K562 (cell line): ENCODE results near the gene KANK2. TPM values are rescaled to one million over a fixed set of nuclear protein-coding genes. Genes with fewer than 3 reads are reported as not detected.

Experiments
- ATAC-seq: fragments of 200-7000 bp; cut with Tn5 transposase; 3 replicates; pipeline ENCODE4 v1.9.1; 2020; ENCODE audit warnings: moderate library complexity
- BruUV-seq: library from RNA; stranded (reverse); fragments of 400-500 nt; replicated peaks from 2 replicates; lab custom pipeline; 2021; lab: Mats Ljungman, UMichigan
- CTCF ChIA-PET: fragments of 300-600 bp; formaldehyde crosslinking; extraction: SDS; loops from one replicate; lab custom pipeline; 2021; ENCODE audit warnings: low intra/inter-chr PET ratio; lab: Yijun Ruan, JAX
- POLR2A ChIA-PET: fragments of 300-600, 350-650 bp; sonication (Branson Sonifier 250); formaldehyde crosslinking; extraction: SDS; loops from one replicate; lab custom pipeline; 2021; ENCODE audit warnings: antibody characterized with exemption, inconsistent platforms; lab: Yijun Ruan, JAX
- DNase-seq, 4 experiments: peaks; one replicate each; pipeline versions ENCODE4 v3.0.0 to v3.0.0-alpha.2; 2011 to 2018; ENCODE audit warnings: low spot score in 3 of 4, mixed read lengths in 3 of 4; ENCODE audit errors: extremely low read depth in 1 of 4
- FAIRE-seq: peaks from 2 replicates; lab custom pipeline; 2011; peaks lifted over from hg19 to GRCh38; lab: Jason Lieb, UNC
- H2AFZ ChIP-seq: 2 replicates; pipeline ENCODE4 v1.6.0; 2011; ENCODE audit warnings: low read depth, low read length, control low read depth, inconsistent platforms
- H3K27ac ChIP-seq: fragments of 200-600 bp; 3 replicates; pipeline ENCODE4 v1.8.0; 2011; ENCODE audit warnings: low read depth, mild to moderate bottlenecking, control low read depth, inconsistent platforms, low read length, moderate library complexity, mixed read lengths; ENCODE audit errors: extremely low read depth
- H3K27me3 ChIP-seq, 2 experiments: fragments of 300-600 bp in 1 of 2; 2 replicates in 1 of 2; 3 replicates in 1 of 2; pipeline versions ENCODE4 v1.6.0 to v1.8.0; 2011; ENCODE audit warnings: inconsistent platforms in 2 of 2, low read length in 2 of 2, mild to moderate bottlenecking in 1 of 2, mixed read lengths in 1 of 2, moderate library complexity in 1 of 2; ENCODE audit not compliant: control insufficient read depth in 2 of 2, insufficient read depth in 2 of 2
- H3K36me3 ChIP-seq: fragments of 300-600 bp; 3 replicates; pipeline ENCODE4 v1.8.0; 2011; ENCODE audit warnings: mild to moderate bottlenecking, low read length, inconsistent platforms; ENCODE audit not compliant: control insufficient read depth, insufficient read depth
- H3K4me1 ChIP-seq, 2 experiments: fragments of 200-600 bp in 1 of 2; replicated peaks in 1 of 2; 2 replicates in 1 of 2; 3 replicates in 1 of 2; pipeline versions ENCODE4 v1.5.1 to v1.8.0; 2011; ENCODE audit warnings: inconsistent platforms in 2 of 2, low read length in 2 of 2, mild to moderate bottlenecking in 1 of 2, mixed read lengths in 1 of 2, moderate library complexity in 1 of 2; ENCODE audit not compliant: control insufficient read depth in 2 of 2, insufficient read depth in 2 of 2
- H3K4me2 ChIP-seq: 2 replicates; pipeline ENCODE4 v1.6.1; 2011; ENCODE audit warnings: low read length, control low read depth, inconsistent platforms, mixed read lengths; ENCODE audit not compliant: insufficient read depth
- H3K4me3 ChIP-seq: fragments of 200-600 bp; sonication (generic), shearing (Covaris generic); 2 replicates; pipeline ENCODE4 v1.5.1; 2016; ENCODE audit warnings: control low read depth, inconsistent platforms
- H3K79me2 ChIP-seq: fragments of 200-600 bp; 3 replicates; pipeline ENCODE4 v1.8.0; 2011; ENCODE audit warnings: low read length, inconsistent platforms; ENCODE audit not compliant: control insufficient read depth, insufficient read depth
- H3K9ac ChIP-seq, 2 experiments: 2 replicates each; pipeline versions ENCODE4 v1.6.0 to v1.6.1; 2011; ENCODE audit warnings: low read depth in 2 of 2, low read length in 2 of 2, control low read depth in 1 of 2, inconsistent platforms in 1 of 2, mild to moderate bottlenecking in 1 of 2, mixed read lengths in 1 of 2; ENCODE audit not compliant: insufficient read depth in 1 of 2
- H3K9me1 ChIP-seq: one replicate; pipeline ENCODE4 v1.6.0; 2011; ENCODE audit warnings: inconsistent platforms, mild to moderate bottlenecking, low read length, moderate library complexity; ENCODE audit not compliant: control insufficient read depth, insufficient read depth
- H3K9me3 ChIP-seq: replicated peaks from 2 replicates; pipeline ENCODE4 v1.5.1; 2011; ENCODE audit warnings: low read depth, low read length, inconsistent platforms; ENCODE audit not compliant: control insufficient read depth, insufficient read depth
- H4K20me1 ChIP-seq: replicated peaks from 2 replicates; pipeline ENCODE4 v1.6.1; 2011; ENCODE audit warnings: low read length, inconsistent platforms, mixed read lengths; ENCODE audit not compliant: control insufficient read depth, insufficient read depth
- ATF6 ChIP-seq: sonication (generic); formaldehyde crosslinking; IDR thresholded peaks from 2 replicates; pipeline ENCODE4 v1.4.0; 2020; ENCODE audit warnings: mild to moderate bottlenecking, missing genetic modification reagents
- BMI1 ChIP-seq: fragments of 150-350 bp; IDR thresholded peaks from 2 replicates; pipeline ENCODE4 v1.6.1; 2014; ENCODE audit warnings: low read length
- CCAR2 ChIP-seq: fragments of 200-400 bp; formaldehyde crosslinking; IDR thresholded peaks from 2 replicates; pipeline ENCODE4 v1.6.1; 2017; ENCODE audit warnings: mild to moderate bottlenecking, low read depth, low read length
- CTCF ChIP-seq, 3 experiments: IDR thresholded peaks in 2 of 3; conservative IDR thresholded peaks in 1 of 3; 2 replicates each; pipeline ENCODE4 v1.5.1; 2011 to 2012; ENCODE audit warnings: low read length in 3 of 3, mild to moderate bottlenecking in 3 of 3, control low read depth in 2 of 3, improper control_type of control experiment in 1 of 3, inconsistent platforms in 1 of 3, low read depth in 1 of 3, mixed read lengths in 1 of 3, moderate library complexity in 1 of 3; ENCODE audit not compliant: insufficient read depth in 2 of 3
- DMBX1 ChIP-seq: fragments of 250-450 bp; sonication (Bioruptor Pico); IDR thresholded peaks from 2 replicates; pipeline ENCODE4 v1.8.0; 2022; ENCODE audit warnings: inconsistent platforms, mild to moderate bottlenecking, moderate library complexity, borderline replicate concordance
- ETV5 ChIP-seq: sonication (generic); formaldehyde crosslinking; IDR thresholded peaks from 2 replicates; pipeline ENCODE4 v1.4.0; 2020; ENCODE audit warnings: low read depth, mild to moderate bottlenecking, missing genetic modification reagents
- SMAD4 ChIP-seq: fragments of 250-450 bp; sonication (Bioruptor Pico); conservative IDR thresholded peaks from 2 replicates; pipeline ENCODE4 v1.8.0; 2021; ENCODE audit warnings: inconsistent platforms, mild to moderate bottlenecking, moderate library complexity
- SMARCE1 ChIP-seq: fragments of 450-650 bp; IDR thresholded peaks from 2 replicates; pipeline ENCODE4 v1.7.1; 2016; ENCODE audit warnings: mild to moderate bottlenecking
- THRB ChIP-seq: fragments of 450-650 bp; formaldehyde crosslinking; conservative IDR thresholded peaks from 2 replicates; pipeline ENCODE4 v1.4.0; 2022; ENCODE audit warnings: mild to moderate bottlenecking, missing genetic modification characterization
- ZFP91 ChIP-seq: sonication (generic); formaldehyde crosslinking; IDR thresholded peaks from 2 replicates; pipeline ENCODE4 v1.8.0; 2022; ENCODE audit warnings: mild to moderate bottlenecking, missing genetic modification reagents
- ZHX1 ChIP-seq: fragments of 150-350 bp; conservative IDR thresholded peaks from 2 replicates; pipeline ENCODE4 v1.6.1; 2014; ENCODE audit warnings: low read length
- ZNF76 ChIP-seq: fragments of 250-450 bp; sonication (Bioruptor Pico); IDR thresholded peaks from 2 replicates; pipeline ENCODE4 v1.4.0; 2020; ENCODE audit warnings: mild to moderate bottlenecking, moderate library complexity, borderline replicate concordance
- WGBS: fragments of 100-300 bp; shearing (Covaris generic); methylation state at CpG from one replicate; pipeline ENCODE4 v1.1.6; 2016; ENCODE audit warnings: low coverage, mixed read lengths; ENCODE audit not compliant: insufficient coverage; ENCODE audit errors: missing lambda C conversion rate; 5-methylcytosine and 5-hydroxymethylcytosine counted together
- in situ Hi-C: fragments of 300-500 bp; cut with MboI; formaldehyde crosslinking; loops from 4 replicates; pipeline ENCODE4 v1.15.0; 2018; ENCODE audit warnings: inconsistent platforms, mixed read lengths
- intact Hi-C: fragments of 100-400 bp; cut with micrococcal nuclease; formaldehyde crosslinking; loops from 2 replicates; pipeline ENCODE4 v1.14.2; 2022
- polyA plus RNA-seq, 8 experiments: library from polyadenylated mRNA; depleted of rRNA in 4 of 8; stranded (reverse) in 5 of 8; unstranded in 3 of 8; fragments of >200 nt; fragmentation: Nextera tagmentation in 2 of 8; fragmentation: Illumina TruSeq in 1 of 8; extraction: Ambion mirVana in 2 of 8; extraction: Trizol in 1 of 8; gene quantifications; 2 replicates each; pipeline versions ENCODE4 v1.2.1 to v1.2.3, GENCODE V29; 2011 to 2014; ENCODE audit warnings: inconsistent platforms in 1 of 8, missing spikeins in 1 of 8
- total RNA-seq, 7 experiments: library from RNA; depleted of rRNA in 6 of 7; stranded (reverse); fragments of >200 nt in 6 of 7; fragmentation: Illumina TruSeq in 2 of 7; extraction: Trizol in 2 of 7; gene quantifications; 2 replicates each; pipeline versions ENCODE4 v1.2.1 to v1.2.3, GENCODE V29; 2011 to 2021; ENCODE audit warnings: low replicate concordance in 1 of 7

The KANK2 gene
- total and polyA plus RNA-seq, 9 of the 15 experiments (the other 6 are each of a cell fraction or from before 2014, with no cell fraction given): 4.4 to 47.8 (median 21.3) TPM

GRCh38 chr19:11154683-11155047, 42.7 kb downstream of the KANK2 start:
- in situ Hi-C loops: no loop called here
- Histone ChIP-seq H3K4me2 (peak overlapping the region; percentile 97), H3K9me1 (no peaks in the 10 kb centered on the region), H3K4me1 (peaks cover 14 to 16% of the 10 kb centered on the region in 2 experiments; a peak in 4 of 5 replicates), H4K20me1 (no peaks in the 10 kb centered on the region), H3K27me3 (no peaks in the 10 kb centered on the region), H3K27ac (peak overlapping the region; percentile 90), H3K36me3 (peaks cover 24% of the 10 kb centered on the region; the same call in 2 of the 3 replicates), H3K9ac (peak overlapping the region; percentile 95 to 99), H3K4me3 (peak overlapping the region; percentile 92), H3K79me2 (peaks cover 46% of the 10 kb centered on the region), H2AFZ (no peak overlapping the region), H3K9me3 (no peaks in the 10 kb centered on the region)
- ATAC-seq (peak; percentile 11; the same call in 2 of the 3 replicates), FAIRE-seq (no peak), DNase-seq (peak in 1 of 4 experiments; percentile 40)
- ChIA-PET POLR2A (interaction anchor here (0.7 to 8.1 kb wide), 4 partner anchors 9 to 110 kb away, joined by 3 to 52 read pairs (median 6); no protein-coding TSS in a partner anchor), CTCF (no interaction called here)
- intact Hi-C loops: loop anchor here (5.0 kb wide), 1 partner anchor 43 kb away; the partner anchor contains the start of gene KANK2
- BruUV-seq: TSS peak; percentile 56
- 0% methylated on average over 6 of the region's 6 CpGs for WGBS
- TF ChIP-seq CCAR2 (no peak), ZFP91 (CRISPR knock-in tag) (0 out of 2 replicates have a peak, but pooled peaks have one; percentile 6), SMAD4 (CRISPR knock-in tag) (no peak), SMARCE1 (0 out of 2 replicates have a peak, but pooled peaks have one; percentile 9), CTCF (IDR thresholded peaks at IDR 0.05 in 2 of 3, conservative IDR thresholded peaks at IDR 0.05 in 1 of 3; ENCODE audit: insufficient read depth in 2 of 3, low read depth in 1 of 3, low read length in 3 of 3) (no peak), BMI1 (no peak), ATF6 (no peak), ETV5 (CRISPR knock-in tag) (0 out of 2 replicates have a peak, but pooled peaks have one; percentile 17), ZNF76 (CRISPR knock-in tag) (no peak), THRB (CRISPR knock-in tag) (no peak), DMBX1 (CRISPR knock-in tag) (no peak), ZHX1 (no peak)
